ENCODE measurements around the gene ZNF593OS. TPM values are rescaled to one million over a fixed set of nuclear protein-coding genes. Genes with fewer than 3 reads are reported as not detected.

Gene ZNF593OS
- polyA plus RNA-seq, 1 donor from 2014 or later, result not detected

GRCh38 chr1:26161415-26162219 lies 10.0 kb downstream of the ZNF593OS start:
- Histone ChIP-seq H3K9ac (ENCODE audit: low read length) (peak overlapping the region; percentile 61), H3K4me3 (ENCODE audit: low read length) (peak overlapping the region; percentile 64), H3K9me2 (ENCODE audit: insufficient read depth, low read length) (no peaks in the 10 kb centered on the region), H3K27me3 (ENCODE audit: insufficient read depth, low read depth, low read length) (peaks cover 23% of the 10 kb centered on the region), H3K36me3 (ENCODE audit: insufficient read depth, low read length) (no peaks in the 10 kb centered on the region), H3F3A (ENCODE audit: insufficient read depth, low read length, poor library complexity, severe bottlenecking) (no peaks in the 10 kb centered on the region), H2AFZ (ENCODE audit: low read depth, low read length) (peak overlapping the region; percentile 24), H3K9me3 (ENCODE audit: low read length) (no peaks in the 10 kb centered on the region), H3K79me2 (replicated peaks; ENCODE audit: insufficient read depth, low read length) (no peaks in the 10 kb centered on the region), H3K4me2 (ENCODE audit: low read length) (no peak overlapping the region), H3K27ac (ENCODE audit: low read length) (no peak overlapping the region), H4K20me1 (ENCODE audit: insufficient read depth) (no peaks in the 10 kb centered on the region)
- peak; percentile 47 for TF ChIP-seq REST (IDR thresholded peaks at IDR 0.05; ENCODE audit: borderline replicate concordance)
- TF ChIP-seq CTCF (IDR thresholded peaks at IDR 0.05; ENCODE audit: poor library complexity, severe bottlenecking), result peak; percentile 69
- TF ChIP-seq TAF1 (IDR thresholded peaks at IDR 0.05; ENCODE audit: low read depth), result peak; percentile 47
- no peak for TF ChIP-seq EZH2 (IDR thresholded peaks at IDR 0.05; ENCODE audit: borderline replicate concordance, insufficient read depth, low read length, poor library complexity, severe bottlenecking)
- TF ChIP-seq MXI1 (conservative IDR thresholded peaks at IDR 0.05; ENCODE audit: poor library complexity, severe bottlenecking), result peak; percentile 63
- TF ChIP-seq RAD21 (conservative IDR thresholded peaks at IDR 0.05), result peak; percentile 41
- TF ChIP-seq EP300 (conservative IDR thresholded peaks at IDR 0.05; ENCODE audit: poor library complexity, severe bottlenecking), result no peak

DNA sequence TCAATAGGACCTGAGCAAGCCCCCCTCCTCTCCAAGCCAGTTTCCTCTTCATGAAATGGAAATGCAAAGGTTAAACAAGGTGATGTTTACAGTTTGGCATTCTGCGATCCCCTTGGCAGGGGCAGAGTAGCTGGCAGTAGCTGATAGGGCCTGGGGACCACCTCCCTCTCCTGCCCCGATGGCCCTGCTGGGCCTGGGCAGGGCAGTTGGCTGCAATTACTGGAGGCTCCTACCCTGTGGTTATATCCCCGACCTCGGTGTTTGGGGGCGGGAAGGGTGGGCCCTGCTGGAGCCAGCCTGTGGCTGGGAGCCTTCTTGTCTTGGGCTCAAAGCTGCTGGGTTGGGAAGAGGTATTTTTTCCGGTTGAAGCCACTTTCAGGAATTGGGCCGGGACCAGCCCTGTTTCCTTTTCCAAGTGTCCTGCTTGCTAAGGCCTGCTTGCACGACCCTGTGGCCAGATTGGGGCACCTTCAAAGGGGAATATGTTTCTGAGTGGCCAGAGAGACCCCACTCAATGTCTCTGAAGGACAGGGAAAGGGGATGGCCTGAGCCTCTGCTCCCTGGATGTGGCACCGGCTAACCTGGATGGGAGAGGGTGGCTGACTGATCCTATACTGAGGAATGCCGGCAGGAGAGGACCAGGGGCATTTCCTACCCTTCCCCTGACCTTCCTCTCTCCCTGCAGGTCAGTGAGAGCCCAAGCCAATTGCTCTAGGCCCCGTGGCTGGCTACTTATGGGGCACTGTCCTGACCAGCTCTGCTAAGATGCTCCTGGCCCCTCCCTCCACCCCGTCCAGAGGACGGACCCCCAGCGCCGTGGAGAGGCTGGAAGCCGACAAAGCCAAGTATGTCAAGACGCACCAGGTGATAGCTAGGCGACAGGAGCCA lies 10.9 kb downstream of the ZNF593OS start:
- no peaks in the 10 kb centered on the region for H3K9me2 ChIP-seq (ENCODE audit: insufficient read depth, low read length)
- H3K79me2 ChIP-seq (replicated peaks; ENCODE audit: insufficient read depth, low read length), result no peaks in the 10 kb centered on the region
- H4K20me1 ChIP-seq (ENCODE audit: insufficient read depth), result no peaks in the 10 kb centered on the region
- no peak overlapping the region for H3K4me2 ChIP-seq (ENCODE audit: low read length)
- no peaks in the 10 kb centered on the region for H3F3A ChIP-seq (ENCODE audit: insufficient read depth, low read length, poor library complexity, severe bottlenecking)
- peak overlapping the region; percentile 24 for H2AFZ ChIP-seq (ENCODE audit: low read depth, low read length)
- H3K27ac ChIP-seq (ENCODE audit: low read length), result no peak overlapping the region
- no peak for TF ChIP-seq REST (IDR thresholded peaks at IDR 0.05; ENCODE audit: borderline replicate concordance)
- no peak for TF ChIP-seq POLR2AphosphoS5 (IDR thresholded peaks at IDR 0.05)
- TF ChIP-seq SMC3 (conservative IDR thresholded peaks at IDR 0.05; ENCODE audit: poor library complexity), result no peak
- no peak for TF ChIP-seq MXI1 (conservative IDR thresholded peaks at IDR 0.05; ENCODE audit: poor library complexity, severe bottlenecking)
- TF ChIP-seq EZH2 (IDR thresholded peaks at IDR 0.05; ENCODE audit: borderline replicate concordance, insufficient read depth, low read length, poor library complexity, severe bottlenecking), result no peak
- no peak for TF ChIP-seq CTCF (IDR thresholded peaks at IDR 0.05; ENCODE audit: poor library complexity, severe bottlenecking)
- TF ChIP-seq EP300 (conservative IDR thresholded peaks at IDR 0.05; ENCODE audit: poor library complexity, severe bottlenecking), result no peak
- no peak for TF ChIP-seq TAF1 (IDR thresholded peaks at IDR 0.05; ENCODE audit: low read depth)
- no peak for TF ChIP-seq RAD21 (conservative IDR thresholded peaks at IDR 0.05)
- no peaks in the 10 kb centered on the region for H3K36me3 ChIP-seq (ENCODE audit: insufficient read depth, low read length)
- peak overlapping the region; percentile 64 for H3K4me3 ChIP-seq (ENCODE audit: low read length)
- H3K9ac ChIP-seq (ENCODE audit: low read length), result peak overlapping the region; percentile 61
- no peaks in the 10 kb centered on the region for H3K9me3 ChIP-seq (ENCODE audit: low read length)
- peaks cover 23% of the 10 kb centered on the region for H3K27me3 ChIP-seq (ENCODE audit: insufficient read depth, low read depth, low read length)

Measured in neural cell (in vitro differentiated cells).